A204.1 (cell line): ENCODE results near the gene NAV1.
"Not testable (repeated sequence)": the region's sequence is repeated elsewhere in the genome, so short reads cannot be mapped to it uniquely, and the experiment has no call there.

Source experiments
- FAIRE-seq: peaks from 2 replicates; lab custom pipeline; 2012; peaks lifted over from hg19 to GRCh38; lab: Jason Lieb, UNC

The NAV1 gene

DNA sequence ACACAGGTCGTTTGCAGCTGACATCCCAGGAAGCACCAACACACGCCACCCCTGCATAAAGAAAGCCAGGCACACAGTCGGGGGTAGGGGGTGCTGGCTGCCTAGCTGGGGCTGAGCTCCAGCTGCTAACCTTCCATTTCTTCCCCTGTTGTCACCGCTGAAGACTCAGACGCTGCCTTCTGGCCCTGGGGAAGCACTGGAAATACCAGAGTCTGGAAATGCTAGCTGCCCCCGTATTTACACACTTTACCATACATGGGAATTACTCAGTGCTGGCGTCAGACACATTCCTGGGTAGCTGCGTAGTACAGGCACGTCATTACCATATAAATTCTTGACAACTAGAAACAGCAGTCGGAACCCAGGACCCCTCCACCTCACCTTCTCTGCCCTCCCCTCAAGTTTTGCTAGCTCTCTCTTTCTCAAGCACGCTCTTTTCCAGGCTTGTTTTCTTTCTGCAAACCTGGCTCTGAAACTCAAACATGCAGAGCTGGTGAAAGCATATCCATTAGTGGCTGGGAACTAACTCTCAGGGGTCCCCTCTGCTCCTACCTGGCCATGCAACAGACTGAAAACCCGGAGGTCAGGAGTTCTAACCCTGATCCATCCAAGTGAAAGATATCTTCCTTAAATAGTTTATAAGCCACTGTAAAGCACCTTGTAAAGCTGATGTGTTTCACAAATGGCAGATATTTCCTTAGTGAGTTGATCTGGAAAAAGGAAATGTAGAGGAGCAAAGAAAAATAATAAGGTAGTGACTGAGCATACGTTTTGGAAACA lies 35.3 kb upstream of the NAV1 start:
- no peak for FAIRE-seq

DNA sequence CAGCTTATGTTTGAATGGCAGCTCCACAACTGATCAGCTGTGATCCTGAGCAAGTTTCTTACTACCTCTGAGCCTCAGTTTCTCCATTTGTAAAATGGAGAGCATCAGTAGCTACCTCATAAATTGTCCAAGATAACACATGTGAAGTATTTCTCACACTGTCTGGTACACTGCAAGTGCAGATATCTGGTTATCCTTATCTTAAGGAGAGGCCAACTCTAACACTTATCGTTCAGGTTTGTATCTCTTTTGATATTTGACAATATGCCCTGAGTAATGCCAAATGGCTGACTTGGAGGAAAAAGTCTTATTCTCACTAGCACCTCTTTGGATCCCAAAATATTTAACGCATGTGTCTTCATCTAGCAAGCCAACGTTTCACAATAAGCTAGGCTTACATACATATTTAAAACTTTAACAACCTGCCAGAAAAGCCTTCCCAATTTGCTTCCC lies 34.7 kb upstream of the NAV1 start:
- no peak for FAIRE-seq

DNA sequence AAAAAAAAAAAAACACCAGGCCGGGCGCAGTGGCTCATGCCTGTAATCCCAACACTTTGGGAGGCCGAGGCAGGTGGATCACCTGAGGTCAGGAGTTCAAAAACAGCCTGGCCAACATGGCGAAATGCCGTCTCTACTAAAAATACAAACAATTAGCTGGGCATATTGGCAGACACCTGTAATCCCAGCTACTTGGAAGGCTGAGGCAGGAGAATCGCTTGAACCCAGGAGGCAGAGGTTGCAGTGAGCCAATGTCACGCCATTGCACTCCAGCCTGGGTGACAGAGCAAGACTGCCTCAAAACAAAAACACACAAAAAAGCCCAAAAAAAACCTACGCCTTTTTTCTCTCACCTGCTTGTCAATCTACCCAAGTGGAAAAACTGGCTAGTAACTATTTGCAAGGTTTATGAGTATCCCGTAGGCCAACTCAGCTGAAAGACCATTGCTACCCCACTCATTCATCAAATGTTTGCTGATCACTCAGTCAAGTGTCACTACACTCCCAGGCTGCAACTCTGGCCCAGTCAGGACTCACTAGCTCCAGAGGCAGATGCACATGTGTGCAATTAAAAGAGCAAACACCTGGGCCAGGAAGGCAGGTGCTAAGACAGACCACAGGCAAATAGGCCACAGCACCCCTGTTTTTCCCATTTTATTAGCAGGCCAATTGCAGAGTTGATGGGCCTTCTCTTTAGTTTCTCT lies 34.0 kb upstream of the NAV1 start:
- no peak for FAIRE-seq

DNA sequence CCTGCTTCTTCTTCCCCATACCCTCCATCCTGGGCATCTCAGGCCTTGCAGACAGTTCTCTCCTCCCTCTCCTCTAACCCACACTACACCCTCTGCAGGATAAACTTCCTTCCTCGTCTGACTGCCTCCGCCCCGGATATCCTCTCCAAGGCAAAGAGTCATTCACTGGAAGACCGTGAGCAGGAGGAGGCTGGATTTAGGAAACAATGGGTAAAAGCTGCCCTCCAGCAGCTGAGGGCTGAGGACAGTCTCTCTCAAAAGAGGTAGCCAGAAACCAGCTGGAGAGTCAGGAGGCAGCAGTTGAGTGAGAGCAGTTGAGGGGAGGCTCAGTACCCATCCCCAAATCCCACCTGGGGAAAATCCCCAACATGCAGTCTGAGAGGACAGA lies 33.4 kb upstream of the NAV1 start:
- no peak for FAIRE-seq

DNA sequence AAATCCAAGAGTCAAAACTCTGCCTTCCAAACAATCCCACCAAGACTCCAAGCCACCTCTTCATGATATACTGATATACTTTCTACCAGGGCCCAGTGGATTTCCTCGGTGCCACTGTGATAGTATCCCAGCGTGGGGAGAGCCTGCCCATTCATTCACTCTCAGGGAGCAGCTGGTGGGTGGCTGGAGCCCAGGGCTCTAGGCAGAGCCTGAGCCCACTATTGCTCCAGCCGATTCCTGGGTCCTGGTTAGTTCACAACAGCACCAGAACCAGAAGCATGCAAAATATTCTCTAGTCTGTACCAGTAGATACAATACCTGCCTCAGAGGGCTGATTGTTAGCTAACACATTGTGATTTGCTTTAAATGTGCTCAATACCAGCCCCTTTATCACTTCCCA lies 32.8 kb upstream of the NAV1 start:
- no peak for FAIRE-seq

DNA sequence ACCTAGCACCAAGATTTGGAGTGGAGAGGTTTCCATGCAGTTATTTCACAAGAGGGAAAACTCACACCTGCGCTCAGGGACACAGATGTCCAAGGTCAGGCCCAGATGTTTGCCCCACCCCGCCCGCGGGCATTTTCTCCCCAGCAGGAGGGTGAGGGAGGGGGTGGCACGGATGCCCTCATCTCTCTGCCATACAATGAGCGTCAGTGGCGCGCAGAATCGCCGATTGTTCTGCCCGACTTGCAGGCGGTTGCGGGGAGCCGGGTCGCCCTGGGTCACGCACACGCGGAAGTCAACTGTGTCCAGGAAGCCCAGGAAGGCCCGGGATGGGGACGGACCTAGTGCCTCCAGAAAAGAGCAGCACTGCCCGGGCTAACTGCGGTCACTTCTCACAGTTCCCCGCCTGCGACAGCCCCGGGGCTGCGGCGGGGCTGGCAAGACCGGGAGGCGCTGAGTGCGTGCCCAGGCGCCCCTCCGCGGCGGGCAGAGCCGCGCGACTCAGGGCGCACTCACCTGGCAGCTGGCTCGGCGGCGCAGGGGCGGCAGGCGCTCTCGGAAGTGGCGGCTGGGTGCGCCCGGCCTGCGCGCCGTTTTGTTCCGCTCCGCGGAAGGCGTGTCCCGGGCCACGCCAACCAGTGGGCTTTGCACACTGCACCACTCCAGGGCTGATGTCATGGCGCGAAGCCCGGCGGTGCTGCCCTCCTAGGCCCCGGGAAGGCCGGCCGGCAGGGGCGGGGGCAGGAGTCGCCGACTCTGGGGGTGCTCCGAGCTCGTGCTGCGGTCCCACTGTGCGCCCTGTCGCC lies 32.2 kb upstream of the NAV1 start, which contains the start of gene CSRP1:
Gene CSRP1, minus strand, starts transcription at position 567 of the 803 bp plus-strand sequence. CDS start 10,820 bp downstream, outside the sequence.
- FAIRE-seq, result no peak

DNA sequence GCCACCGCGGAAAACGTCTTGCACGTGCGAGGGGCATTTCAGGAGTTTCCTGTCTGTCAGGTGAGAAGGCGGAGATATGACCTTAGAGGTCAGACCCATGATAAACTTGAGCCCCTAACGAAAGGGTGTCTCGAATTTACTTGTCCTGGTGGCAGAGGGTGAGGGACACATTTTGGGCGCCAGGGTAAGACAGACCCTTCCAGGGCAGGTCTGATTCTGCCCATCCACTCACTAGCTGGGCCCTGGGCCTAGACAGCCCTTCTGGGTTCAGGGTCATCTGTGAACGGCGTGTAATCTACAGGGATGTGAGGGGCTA lies 31.6 kb upstream of the NAV1 start:
- FAIRE-seq, result no peak

DNA sequence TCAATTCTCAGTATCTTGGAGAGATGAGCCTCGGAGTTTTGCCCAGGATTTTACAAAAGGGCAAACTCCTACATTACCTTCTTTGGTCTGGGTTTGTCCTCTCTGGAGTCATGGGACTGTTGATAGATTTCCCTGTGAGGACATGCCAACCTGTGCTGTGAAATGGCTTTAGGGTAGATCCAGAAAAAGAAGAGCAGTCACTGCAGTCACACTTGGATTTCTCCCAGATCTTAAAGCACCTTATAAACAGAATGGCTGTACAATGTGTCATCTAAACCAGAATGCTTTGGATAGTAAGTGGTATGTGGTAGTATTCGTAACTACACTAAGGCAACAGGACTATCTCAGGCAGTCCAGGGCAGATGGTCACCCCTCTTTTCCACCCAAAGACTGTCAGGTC lies 30.1 kb upstream of the NAV1 start:
- no peak for FAIRE-seq

DNA sequence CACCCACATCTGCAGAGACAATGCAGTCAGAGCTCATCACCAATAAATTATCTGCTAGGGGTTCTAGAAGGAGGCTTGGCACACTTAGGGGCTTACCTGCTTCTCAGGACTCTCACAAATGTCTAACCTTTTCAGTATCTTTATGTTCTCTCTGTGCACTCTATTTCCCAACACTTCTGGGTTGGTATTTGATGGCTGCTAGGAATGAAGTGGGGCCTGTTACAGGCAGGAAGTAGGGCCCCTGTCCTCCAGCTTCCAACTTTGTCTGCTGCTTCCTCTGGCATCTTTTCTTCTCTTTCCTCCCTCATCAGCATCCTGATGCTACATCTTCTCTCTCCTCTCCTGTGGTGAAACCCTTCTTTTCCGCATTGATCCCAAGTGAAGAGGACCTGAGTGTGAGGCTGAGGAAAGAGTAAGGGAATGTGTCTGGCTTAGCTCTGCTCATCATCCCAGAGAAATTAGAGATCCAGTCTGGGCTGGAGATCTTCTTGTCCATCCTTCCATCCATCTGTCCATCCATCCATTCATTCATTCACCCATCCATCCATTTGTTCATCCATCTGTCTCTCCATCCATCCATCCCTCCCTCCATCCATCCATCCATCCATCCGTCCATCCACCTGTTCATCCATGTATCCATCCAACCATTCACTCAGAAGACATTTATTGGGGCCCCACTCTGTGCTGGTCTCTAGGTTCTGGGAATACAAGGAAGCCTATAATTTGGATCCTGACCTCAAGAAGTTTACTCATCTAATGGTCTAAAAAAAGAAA lies 29.1 kb upstream of the NAV1 start:
- FAIRE-seq, result no peak

DNA sequence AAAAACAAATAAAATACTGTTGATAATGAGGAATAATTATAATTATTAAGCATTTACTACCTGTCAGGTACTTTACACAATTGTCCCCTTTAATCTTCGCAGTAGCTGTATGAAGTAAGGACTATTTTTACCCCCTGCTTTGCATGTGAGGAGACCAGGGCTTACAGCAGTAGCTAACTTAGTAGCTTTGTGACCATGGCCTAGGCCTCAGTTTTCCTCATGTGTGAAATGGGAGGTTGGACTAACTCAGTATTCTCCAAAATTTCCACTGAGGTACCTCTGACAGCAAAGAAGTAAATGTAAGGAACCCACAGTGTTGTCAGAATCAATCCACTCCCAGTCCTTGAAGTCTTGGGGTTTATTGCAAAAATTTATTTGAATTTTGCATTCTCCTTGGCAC lies 28.2 kb upstream of the NAV1 start:
- FAIRE-seq, result no peak

DNA sequence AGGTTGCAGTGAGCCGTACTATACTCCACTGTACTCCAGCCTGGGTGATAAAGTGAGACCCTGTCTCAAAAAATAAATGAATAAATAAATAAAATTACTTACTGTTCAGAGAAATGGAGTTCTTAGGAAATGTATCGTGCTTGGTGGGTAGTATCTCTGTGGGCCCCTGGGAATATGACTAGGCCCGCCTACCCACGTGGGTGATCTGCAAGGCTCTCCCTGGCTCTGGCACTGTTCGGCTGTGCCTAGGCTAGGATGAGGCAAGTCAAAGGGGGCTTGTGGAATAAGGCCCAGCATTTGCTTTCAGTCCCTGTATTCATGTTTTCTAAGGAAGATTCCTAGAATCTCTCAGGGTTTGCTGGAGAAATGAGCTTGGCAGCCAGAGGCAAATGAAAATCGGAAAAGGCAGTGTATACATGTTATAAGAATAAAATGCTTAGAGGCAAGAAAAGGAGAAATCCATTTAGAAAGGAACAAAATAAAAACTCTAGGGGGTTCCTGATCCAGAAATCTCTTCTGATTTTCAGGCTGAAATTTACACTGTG lies 27.5 kb upstream of the NAV1 start:
- FAIRE-seq, result no peak

DNA sequence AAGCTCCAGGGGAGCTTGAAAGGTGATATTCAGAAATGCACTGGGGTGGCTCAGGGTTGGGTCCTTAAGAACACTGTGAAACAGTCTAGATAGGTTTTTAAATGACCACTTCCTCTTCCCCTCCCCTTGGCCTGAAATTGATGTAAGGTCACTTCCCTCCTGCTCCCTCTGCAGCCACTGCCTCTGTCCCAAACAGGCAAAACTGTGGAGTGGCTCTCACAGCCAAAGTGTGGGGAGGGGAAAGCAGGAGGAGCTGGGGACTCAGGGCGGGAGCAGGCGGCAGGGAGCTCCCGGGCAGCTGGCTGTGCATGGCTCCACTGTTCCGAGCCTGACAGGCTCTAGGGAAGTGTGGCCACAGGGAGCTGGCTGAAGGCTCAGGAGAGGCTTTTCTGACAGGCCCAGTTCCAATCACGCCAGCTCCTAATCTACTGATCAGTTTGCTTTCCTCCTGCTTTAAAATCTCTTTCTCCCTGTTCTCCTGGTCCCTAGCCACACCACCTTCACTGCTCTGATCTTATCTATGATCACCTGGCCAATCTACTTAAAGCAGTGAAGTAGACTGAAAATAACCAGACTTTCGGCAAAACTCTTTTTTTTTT lies 26.9 kb upstream of the NAV1 start:
- FAIRE-seq, result no peak

DNA sequence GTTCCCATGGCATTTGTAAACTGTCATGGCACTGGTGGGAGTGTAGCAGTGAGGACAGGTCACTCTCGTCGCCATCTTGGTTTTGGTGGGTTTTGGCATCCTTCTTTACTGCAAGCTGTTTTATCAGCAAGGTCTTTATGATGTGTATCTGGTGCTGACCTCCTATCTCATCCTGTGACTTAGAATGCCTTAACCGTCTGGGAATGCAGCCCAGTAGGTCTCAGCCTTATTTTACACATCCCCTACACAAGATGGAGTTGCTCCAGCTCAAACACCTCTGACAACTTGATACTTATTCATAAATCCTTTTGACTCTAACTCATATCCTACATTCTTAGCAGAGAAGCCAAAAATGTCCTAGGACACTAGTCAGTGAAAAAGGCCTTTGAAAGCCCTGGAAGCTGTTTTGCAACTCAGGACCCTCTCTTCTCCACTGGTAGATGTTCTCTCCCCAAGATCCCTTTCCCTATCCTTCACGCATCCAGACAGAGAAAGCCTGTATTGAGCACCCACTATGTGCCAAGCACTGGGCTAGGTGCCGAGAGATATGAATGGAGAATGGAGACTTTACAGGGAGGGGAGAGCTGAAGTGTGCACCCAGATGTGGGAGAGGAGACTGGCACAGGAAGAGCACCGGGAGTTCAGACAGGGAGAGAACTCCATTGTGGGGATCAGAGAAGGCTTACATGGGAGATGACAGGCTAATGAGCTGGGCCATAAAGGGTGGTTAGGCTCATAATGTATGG lies 25.3 kb upstream of the NAV1 start:
- FAIRE-seq, result no peak

DNA sequence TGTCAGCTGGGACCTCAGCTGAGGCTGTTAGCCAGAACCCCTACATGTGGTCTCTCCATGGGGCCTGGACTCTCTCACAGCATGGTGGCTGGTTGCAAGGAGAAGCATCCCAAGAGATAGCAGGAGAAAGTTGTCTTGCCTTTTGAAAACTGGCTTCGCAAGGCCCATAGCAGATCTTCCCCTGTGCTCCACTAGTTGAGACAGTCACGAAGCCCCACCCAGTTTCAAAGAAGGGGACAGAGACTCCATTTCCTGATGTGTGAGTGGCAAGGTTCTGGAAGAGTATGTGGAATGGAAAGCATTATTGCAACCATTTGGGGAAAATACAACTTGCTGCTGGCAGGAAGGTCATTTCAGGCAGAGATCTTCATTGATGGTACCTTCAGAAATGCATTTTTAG lies 24.5 kb upstream of the NAV1 start:
- no peak for FAIRE-seq

DNA sequence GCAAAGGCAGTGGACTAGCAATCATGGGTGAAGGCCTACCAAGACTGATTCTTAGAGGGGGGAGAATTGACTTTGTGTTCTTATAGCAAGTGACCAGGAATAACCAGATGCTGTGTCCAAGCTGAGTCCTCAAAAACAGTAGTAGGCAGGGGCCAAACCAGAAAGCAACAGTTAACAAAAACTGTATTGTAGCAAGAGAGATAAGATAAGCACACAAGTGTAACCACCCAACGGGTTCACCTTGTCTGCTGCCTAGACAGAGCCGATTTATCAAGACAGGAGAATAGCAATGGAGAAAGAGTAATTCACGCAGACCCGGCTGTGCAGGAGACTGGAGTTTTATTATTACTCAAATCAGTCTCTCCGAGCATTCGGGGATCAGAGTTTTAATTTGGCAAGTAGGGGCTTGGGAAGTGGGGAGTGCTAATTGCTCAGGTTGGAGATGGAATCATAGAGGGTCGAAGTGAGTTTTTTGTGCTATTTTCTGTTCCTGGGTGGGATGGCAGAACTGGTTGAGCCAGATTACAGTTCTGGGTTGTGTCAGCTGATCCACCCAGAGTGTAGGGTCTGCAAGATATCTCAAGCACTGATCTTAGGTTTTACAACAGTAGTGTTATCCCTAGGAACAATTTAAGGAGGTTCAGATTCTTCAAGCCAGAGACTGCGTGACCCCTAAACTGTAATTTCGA lies 23.7 kb upstream of the NAV1 start:
- FAIRE-seq, result no peak

DNA sequence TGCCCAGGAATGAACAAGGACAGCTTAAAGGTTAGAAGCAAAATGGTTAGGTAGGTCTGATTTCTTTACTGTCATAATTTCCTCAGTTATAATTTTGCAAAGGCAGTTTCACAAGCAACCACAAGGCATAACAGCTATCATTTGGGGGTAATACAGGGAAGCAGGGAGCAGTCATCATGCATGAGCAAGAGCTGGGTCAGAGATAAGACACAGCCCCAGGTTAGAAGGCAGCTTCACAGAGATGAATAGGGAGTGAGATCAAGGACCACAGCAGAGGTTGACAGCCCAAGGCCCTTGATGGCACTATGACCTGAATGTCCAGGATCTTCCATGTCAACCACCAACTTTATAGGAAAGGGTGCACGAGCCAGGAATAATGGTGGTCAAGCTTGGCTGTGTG lies 23.0 kb upstream of the NAV1 start:
- no peak for FAIRE-seq

DNA sequence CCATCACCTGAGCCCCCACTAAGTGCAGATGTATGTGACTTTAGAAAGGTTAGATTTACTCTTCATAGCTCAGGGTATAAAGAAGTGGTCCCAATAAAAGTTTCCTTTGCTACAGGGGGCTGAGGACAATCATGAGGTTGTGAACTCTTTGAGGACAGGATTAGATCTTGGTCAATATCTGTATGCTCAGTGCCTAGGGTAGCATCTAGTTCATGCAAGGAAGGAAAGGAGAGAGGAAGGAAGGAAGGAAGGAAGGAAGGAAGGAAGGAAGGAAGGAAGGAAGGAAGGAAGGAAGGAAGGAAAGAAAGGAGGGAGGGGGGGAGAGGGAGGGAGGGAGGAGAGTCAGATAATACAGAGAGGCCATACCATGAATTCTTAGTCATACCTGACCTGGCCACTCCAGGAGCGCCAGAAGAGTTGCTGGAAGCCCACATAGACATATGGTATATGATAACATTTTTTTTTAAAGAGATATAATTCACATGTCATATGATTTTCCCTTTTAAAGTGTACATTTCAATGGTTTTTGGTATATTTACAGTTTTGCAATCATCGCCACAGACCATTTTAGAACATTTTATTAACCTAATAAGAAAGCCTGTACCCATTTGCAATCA lies 22.3 kb upstream of the NAV1 start:
- no peak for FAIRE-seq

DNA sequence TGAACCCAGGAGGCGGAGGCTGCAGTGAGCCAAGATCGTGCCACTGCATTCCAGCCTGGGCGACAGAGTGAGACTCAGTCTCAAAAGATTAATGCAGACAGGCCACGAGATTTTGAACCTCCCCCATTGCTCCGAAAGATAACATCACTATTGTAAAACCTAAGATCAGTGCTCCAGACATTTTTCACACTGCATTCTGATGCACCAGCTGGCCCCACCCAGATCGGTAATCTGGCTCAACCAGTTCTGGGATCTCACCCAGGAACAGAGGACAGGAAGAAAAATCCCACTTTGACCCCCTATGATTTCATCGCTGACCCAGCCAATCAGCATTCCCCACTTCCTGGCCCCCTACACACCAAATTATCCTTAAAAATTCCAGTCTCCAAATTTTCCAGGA lies 21.3 kb upstream of the NAV1 start:
- no peak for FAIRE-seq

DNA sequence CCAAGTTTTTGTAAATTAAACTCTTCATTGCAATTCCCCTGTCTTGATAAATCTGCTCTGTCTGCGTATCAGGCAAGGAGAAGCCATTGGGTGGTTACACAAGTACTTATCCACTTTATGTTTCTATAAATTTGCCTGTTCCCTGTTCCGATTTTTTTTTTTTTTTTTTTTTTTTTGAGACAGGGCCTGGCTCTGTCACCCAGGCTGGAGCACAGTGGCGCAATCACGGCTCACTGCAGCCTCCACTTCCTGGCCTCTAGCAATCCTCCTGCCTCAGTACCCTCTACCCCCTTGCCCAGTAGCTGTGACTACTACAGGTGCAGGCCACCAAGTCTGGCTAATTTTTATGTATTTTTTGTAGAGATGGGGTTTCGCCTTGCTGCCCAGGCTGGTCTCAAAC lies 20.9 kb upstream of the NAV1 start:
- no peak for FAIRE-seq

DNA sequence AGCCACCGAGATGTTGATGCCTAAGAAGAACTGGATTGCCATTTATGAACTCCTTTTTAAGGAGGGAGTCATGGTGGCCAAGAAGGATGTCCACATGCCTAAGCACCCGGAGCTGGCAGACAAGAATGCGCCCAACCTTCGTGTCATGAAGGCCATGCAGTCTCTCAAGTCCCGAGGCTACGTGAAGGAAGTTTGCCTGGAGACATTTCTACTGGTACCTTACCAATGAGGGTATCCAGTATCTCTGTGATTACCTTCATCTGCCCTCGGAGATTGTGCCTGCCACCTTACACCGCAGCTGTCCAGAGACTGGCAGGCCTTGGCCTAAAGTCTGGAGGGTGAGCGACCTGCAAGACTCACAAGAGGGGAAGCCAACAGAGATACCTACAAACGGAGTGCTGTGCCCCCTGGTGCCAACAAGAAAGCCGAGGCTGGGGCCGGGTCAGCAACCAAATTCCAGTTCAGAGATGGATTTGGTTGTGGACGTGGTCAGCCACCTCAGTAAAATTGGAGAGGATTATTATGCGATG lies 18.8 kb upstream of the NAV1 start:
- not testable (repeated sequence) for FAIRE-seq
